ENCODE measurements around the gene CLEC20A. TPM values are rescaled to one million over a fixed set of nuclear protein-coding genes. Genes with fewer than 3 reads are reported as not detected.

Gene CLEC20A
- total and polyA plus RNA-seq, 2 donors from 2014 or later = 0.47 TPM; not detected in 1

DNA sequence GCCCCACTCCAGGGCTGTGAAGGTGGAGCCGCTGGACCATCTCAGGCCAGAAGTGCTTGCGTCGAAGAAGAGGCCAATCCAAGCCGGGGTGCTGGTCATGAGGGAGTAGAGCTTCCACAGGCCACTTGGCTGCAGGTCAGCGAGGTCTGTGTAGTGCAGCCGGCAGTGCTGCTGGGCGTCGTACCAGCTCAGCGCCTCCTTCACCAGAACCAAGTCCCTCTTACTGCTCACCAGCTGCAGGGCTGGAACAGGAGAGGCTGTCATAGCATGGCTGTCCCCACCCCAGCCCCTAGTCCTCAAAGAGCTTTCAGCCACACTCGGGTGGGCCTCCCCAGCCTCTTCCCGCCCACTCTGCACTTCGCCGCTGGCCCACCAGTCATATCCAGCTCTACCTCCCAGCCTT is 2.2 kb downstream of the CLEC20A start:
- intact Hi-C loops (cut with DNase I) = no loop called here
- FAIRE-seq = no peak
- Histone ChIP-seq H3K27me3 (ENCODE audit: control insufficient read depth, insufficient read depth, low read length) (no peaks in the 10 kb centered on the region), H3K27ac (ENCODE audit: low read depth in 2 of 2, low read length in 2 of 2) (no peak overlapping the region), H3K4me1 (ENCODE audit: control insufficient read depth in 2 of 3, insufficient read depth in 2 of 3, low read depth in 1 of 3, low read length in 3 of 3) (no peaks in the 10 kb centered on the region), H3K9ac (ENCODE audit: low read length in 3 of 3) (no peak overlapping the region), H3K36me3 (ENCODE audit: control insufficient read depth in 2 of 3, insufficient read depth in 3 of 3, low read length in 3 of 3) (no peaks in the 10 kb centered on the region), H3K9me3 (ENCODE audit: control insufficient read depth in 2 of 3, insufficient read depth in 1 of 3, low read length in 3 of 3) (no peaks in the 10 kb centered on the region), H3K4me3 (ENCODE audit: low read length in 3 of 3) (no peak overlapping the region)
- TF ChIP-seq, protein P1, sequence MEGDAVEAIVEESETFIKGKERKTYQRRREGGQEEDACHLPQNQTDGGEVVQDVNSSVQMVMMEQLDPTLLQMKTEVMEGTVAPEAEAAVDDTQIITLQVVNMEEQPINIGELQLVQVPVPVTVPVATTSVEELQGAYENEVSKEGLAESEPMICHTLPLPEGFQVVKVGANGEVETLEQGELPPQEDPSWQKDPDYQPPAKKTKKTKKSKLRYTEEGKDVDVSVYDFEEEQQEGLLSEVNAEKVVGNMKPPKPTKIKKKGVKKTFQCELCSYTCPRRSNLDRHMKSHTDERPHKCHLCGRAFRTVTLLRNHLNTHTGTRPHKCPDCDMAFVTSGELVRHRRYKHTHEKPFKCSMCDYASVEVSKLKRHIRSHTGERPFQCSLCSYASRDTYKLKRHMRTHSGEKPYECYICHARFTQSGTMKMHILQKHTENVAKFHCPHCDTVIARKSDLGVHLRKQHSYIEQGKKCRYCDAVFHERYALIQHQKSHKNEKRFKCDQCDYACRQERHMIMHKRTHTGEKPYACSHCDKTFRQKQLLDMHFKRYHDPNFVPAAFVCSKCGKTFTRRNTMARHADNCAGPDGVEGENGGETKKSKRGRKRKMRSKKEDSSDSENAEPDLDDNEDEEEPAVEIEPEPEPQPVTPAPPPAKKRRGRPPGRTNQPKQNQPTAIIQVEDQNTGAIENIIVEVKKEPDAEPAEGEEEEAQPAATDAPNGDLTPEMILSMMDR (IDR thresholded peaks at IDR 0.05; ENCODE audit: borderline replicate concordance, extremely low read depth, insufficient read depth) = no peak
- DNase-seq = no peak

- Histone ChIP-seq H3K27me3 (ENCODE audit: control insufficient read depth, insufficient read depth, low read length) (no peaks in the 10 kb centered on the region), H3K4me3 (ENCODE audit: low read length in 3 of 3) (no peak overlapping the region), H3K4me1 (ENCODE audit: control insufficient read depth in 2 of 3, insufficient read depth in 2 of 3, low read depth in 1 of 3, low read length in 3 of 3) (no peaks in the 10 kb centered on the region), H3K9me3 (ENCODE audit: control insufficient read depth in 2 of 3, insufficient read depth in 1 of 3, low read length in 3 of 3) (no peaks in the 10 kb centered on the region), H3K36me3 (ENCODE audit: control insufficient read depth in 2 of 3, insufficient read depth in 3 of 3, low read length in 3 of 3) (no peaks in the 10 kb centered on the region), H3K27ac (ENCODE audit: low read depth in 2 of 2, low read length in 2 of 2) (no peak overlapping the region), H3K9ac (ENCODE audit: low read length in 3 of 3) (no peak overlapping the region)
- TF ChIP-seq, protein P1 (IDR thresholded peaks at IDR 0.05; ENCODE audit: borderline replicate concordance, extremely low read depth, insufficient read depth) = no peak
- intact Hi-C loops (cut with DNase I) = no loop called here
- no peak for FAIRE-seq
- DNase-seq = no peak
Observed at GRCh38 chr1:178493301-178493741, 3.4 kb downstream of the CLEC20A start.

DNA sequence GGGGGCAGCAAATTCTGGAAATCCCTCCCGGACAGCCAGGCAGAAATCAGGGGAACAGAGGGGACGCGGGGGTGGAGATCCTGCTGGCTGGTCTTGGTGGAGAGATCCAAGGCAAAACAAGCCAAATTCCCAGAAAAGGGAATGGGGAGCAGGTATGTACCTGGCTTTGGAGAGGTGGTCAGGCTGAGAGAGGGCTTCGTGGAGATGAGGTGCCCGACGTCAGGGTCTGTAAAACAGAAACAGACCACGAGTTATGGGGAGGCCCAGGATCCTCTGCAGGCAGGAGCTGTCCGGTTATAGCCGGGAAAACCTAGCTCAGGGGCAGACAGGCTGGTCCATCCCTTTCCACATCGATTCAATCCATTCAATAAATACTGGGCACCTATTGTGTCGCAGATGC is 4.4 kb downstream of the CLEC20A start:
- DNase-seq (no peak), FAIRE-seq (no peak)
- Histone ChIP-seq H3K4me3 (ENCODE audit: low read length in 3 of 3) (no peak overlapping the region), H3K27me3 (ENCODE audit: control insufficient read depth, insufficient read depth, low read length) (no peaks in the 10 kb centered on the region), H3K27ac (ENCODE audit: low read depth in 2 of 2, low read length in 2 of 2) (no peak overlapping the region), H3K9me3 (ENCODE audit: control insufficient read depth in 2 of 3, insufficient read depth in 1 of 3, low read length in 3 of 3) (no peaks in the 10 kb centered on the region), H3K36me3 (ENCODE audit: control insufficient read depth in 2 of 3, insufficient read depth in 3 of 3, low read length in 3 of 3) (no peaks in the 10 kb centered on the region), H3K4me1 (ENCODE audit: control insufficient read depth in 2 of 3, insufficient read depth in 2 of 3, low read depth in 1 of 3, low read length in 3 of 3) (no peaks in the 10 kb centered on the region), H3K9ac (ENCODE audit: low read length in 3 of 3) (no peak overlapping the region)
- intact Hi-C loops (cut with DNase I) = no loop called here
- TF ChIP-seq, protein P1 (IDR thresholded peaks at IDR 0.05; ENCODE audit: borderline replicate concordance, extremely low read depth, insufficient read depth) = no peak

- Histone ChIP-seq H3K27ac (ENCODE audit: low read depth in 2 of 2, low read length in 2 of 2) (no peak overlapping the region), H3K9me3 (ENCODE audit: control insufficient read depth in 2 of 3, insufficient read depth in 1 of 3, low read length in 3 of 3) (no peaks in the 10 kb centered on the region), H3K9ac (ENCODE audit: low read length in 3 of 3) (no peak overlapping the region), H3K36me3 (ENCODE audit: control insufficient read depth in 2 of 3, insufficient read depth in 3 of 3, low read length in 3 of 3) (no peaks in the 10 kb centered on the region), H3K4me1 (ENCODE audit: control insufficient read depth in 2 of 3, insufficient read depth in 2 of 3, low read depth in 1 of 3, low read length in 3 of 3) (peaks cover 0 to 4% (median 0%) of the 10 kb centered on the region in 3 donors), H3K4me3 (ENCODE audit: low read length in 3 of 3) (no peak overlapping the region), H3K27me3 (ENCODE audit: control insufficient read depth, insufficient read depth, low read length) (no peaks in the 10 kb centered on the region)
- FAIRE-seq (no peak), DNase-seq (no peak)
- TF ChIP-seq, protein P1 (IDR thresholded peaks at IDR 0.05; ENCODE audit: borderline replicate concordance, extremely low read depth, insufficient read depth) = no peak
- intact Hi-C loops (cut with DNase I) = no loop called here
Observed at GRCh38 chr1:178491721-178492120, 5.0 kb downstream of the CLEC20A start.

Measured in kidney (tissue), 14 donors.